Measurements from ENCODE around the gene GAB1. TPM values are rescaled to one million over a fixed set of nuclear protein-coding genes. Genes with fewer than 3 reads are reported as not detected.
A peak's percentile ranks its signal among the peaks of the same experiment; 100 is the strongest.

The GAB1 gene
- total RNA-seq, 1 experiment from 2014 or later, result 3.8 TPM

DNA sequence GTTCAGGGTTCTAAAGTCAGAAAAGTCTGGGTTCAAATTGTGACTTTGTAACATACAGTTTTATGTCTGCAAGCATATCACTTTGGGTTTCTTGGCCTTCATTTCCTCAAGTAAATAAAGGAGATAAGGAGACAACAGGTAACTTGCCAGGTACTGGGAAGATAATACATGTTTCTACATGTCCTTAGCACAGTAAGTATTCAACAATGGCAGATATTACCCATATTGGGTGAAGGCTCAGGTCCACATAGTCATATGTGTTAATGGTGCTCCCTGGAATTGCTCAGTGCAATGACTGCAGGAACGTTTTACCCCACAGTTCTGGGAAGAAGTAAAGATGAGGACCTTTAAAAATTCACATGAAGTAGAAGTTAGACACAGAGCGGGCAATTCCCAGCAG, 35.8 kb upstream of the GAB1 start:
- H3K9me2 ChIP-seq (ENCODE audit: insufficient read depth), result no peaks in the 10 kb centered on the region
- peak overlapping the region; percentile 26 for H2AFZ ChIP-seq (ENCODE audit: low read depth, low read length, poor library complexity, severe bottlenecking)
- H3K4me2 ChIP-seq (ENCODE audit: low read length), result no peak overlapping the region
- DNase-seq (ENCODE audit: low read depth, low spot score) (no peak), ATAC-seq (no peak)
- H3K27me3 ChIP-seq (ENCODE audit: insufficient read depth, low read length), result no peaks in the 10 kb centered on the region
- intact Hi-C loops (cut with micrococcal nuclease), result no loop called here
- no peak overlapping the region for H3K27ac ChIP-seq (ENCODE audit: low read depth, low read length)
- TF ChIP-seq JUND (IDR thresholded peaks at IDR 0.05) (no peak), SP1 (IDR thresholded peaks at IDR 0.05; ENCODE audit: low read depth) (no peak), TCF7L2 (IDR thresholded peaks at IDR 0.05; ENCODE audit: borderline replicate concordance, extremely low read depth, insufficient read depth, insufficient read length) (no peak), ATF3 (IDR thresholded peaks at IDR 0.05) (no peak), RAD21 (IDR thresholded peaks at IDR 0.05; ENCODE audit: low read depth) (no peak), ZFX (IDR thresholded peaks at IDR 0.05) (no peak), SIN3A (IDR thresholded peaks at IDR 0.05; ENCODE audit: low read depth) (no peak), EZH2phosphoT487 (IDR thresholded peaks at IDR 0.05; ENCODE audit: borderline replicate concordance) (no peak), POLR2AphosphoS5 (IDR thresholded peaks at IDR 0.05; ENCODE audit: low read depth, low read length) (no peak), CEBPB (IDR thresholded peaks at IDR 0.05; ENCODE audit: low read depth) (no peak), ZBTB33 (IDR thresholded peaks at IDR 0.05; ENCODE audit: extremely low read depth, insufficient replicate concordance, low read length) (no peak), FOSL1 (IDR thresholded peaks at IDR 0.05; ENCODE audit: low read depth) (no peak), EZH2 (IDR thresholded peaks at IDR 0.05) (no peak), SRF (IDR thresholded peaks at IDR 0.05; ENCODE audit: low read depth) (no peak)
- TF ChIP-seq, protein P1, sequence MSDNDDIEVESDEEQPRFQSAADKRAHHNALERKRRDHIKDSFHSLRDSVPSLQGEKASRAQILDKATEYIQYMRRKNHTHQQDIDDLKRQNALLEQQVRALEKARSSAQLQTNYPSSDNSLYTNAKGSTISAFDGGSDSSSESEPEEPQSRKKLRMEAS (IDR thresholded peaks at IDR 0.05), result no peak
- H3K9ac ChIP-seq (ENCODE audit: low read length), result no peak overlapping the region
- no peaks in the 10 kb centered on the region for H3K36me3 ChIP-seq (ENCODE audit: control insufficient read depth in 1 of 2, insufficient read depth in 2 of 2, low read length in 2 of 2)
- ChIA-PET RAD21 (ENCODE audit: low non-redundant PET in 1 of 2, low total read pairs in 2 of 2, uncharacterized antibody in 2 of 2, unreplicated experiment in 2 of 2) (no interaction called here), POLR2A (no interaction called here), CTCF (no interaction called here)
- BruUV-seq (replicated peaks), result no TSS peak
- H4K20me1 ChIP-seq (ENCODE audit: insufficient read depth), result no peaks in the 10 kb centered on the region
- H3K4me1 ChIP-seq (ENCODE audit: control insufficient read depth in 1 of 2, insufficient read depth in 2 of 2, low read length in 2 of 2), result no peaks in the 10 kb centered on the region
- H3K4me3 ChIP-seq (replicated peaks in 1 of 2; ENCODE audit: low read depth in 1 of 2, low read length in 2 of 2), result no peak overlapping the region
- no peaks in the 10 kb centered on the region for H3K9me3 ChIP-seq (ENCODE audit: control insufficient read depth in 1 of 2, insufficient read depth in 1 of 2, low read depth in 1 of 2, low read length in 2 of 2)
- no peaks in the 10 kb centered on the region for H3K79me2 ChIP-seq (ENCODE audit: insufficient read depth, low read length)

Data from HCT116 (cell line).